Midbrain (tissue), 1 donor: ENCODE results near the gene ASCL3.
"Not testable (repeated sequence)": the region's sequence is repeated elsewhere in the genome, so short reads cannot be mapped to it uniquely, and the experiment has no call there.

Experiments
- DNase-seq: peaks from one replicate; lab custom pipeline; 2025; lab: John Stamatoyannopoulos, UW

Gene ASCL3

GRCh38 chr11:8910649-8911026 is 32.2 kb downstream of the ASCL3 start:
- DNase-seq: no peak

GRCh38 chr11:8908099-8908498 is 34.7 kb downstream of the ASCL3 start:
- DNase-seq: no peak

- no peak for DNase-seq
Observed at GRCh38 chr11:8907116-8907515, 35.7 kb downstream of the ASCL3 start.

DNA sequence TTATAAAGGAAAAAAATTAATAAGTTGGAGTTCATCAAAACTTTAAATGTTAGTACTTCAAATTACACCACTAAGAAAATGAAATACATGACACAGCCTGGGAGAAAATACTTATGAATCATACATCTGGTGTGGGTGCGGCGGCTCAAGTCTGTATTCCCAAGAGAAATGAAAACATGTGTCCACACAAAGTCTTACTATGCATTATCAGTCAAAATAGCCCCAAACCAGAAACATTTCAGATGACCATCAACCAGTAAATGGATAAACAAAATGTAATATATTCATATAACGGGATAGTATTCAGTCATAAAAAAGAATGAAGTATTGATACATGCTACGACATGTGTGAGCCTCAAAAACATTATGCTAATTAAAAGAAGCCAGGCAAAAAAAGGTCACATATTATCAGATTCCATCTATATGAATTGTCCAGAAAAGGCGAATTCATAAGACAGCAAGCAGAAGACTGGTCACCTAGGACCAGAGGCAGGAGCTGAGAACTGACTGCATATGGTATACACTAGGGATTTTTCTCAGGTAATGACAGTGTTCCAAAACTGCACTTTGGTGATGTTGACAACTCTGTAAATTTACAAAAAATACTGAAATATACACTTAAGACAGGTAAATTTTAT is 37.2 kb downstream of the ASCL3 start:
- no peak for DNase-seq

DNA sequence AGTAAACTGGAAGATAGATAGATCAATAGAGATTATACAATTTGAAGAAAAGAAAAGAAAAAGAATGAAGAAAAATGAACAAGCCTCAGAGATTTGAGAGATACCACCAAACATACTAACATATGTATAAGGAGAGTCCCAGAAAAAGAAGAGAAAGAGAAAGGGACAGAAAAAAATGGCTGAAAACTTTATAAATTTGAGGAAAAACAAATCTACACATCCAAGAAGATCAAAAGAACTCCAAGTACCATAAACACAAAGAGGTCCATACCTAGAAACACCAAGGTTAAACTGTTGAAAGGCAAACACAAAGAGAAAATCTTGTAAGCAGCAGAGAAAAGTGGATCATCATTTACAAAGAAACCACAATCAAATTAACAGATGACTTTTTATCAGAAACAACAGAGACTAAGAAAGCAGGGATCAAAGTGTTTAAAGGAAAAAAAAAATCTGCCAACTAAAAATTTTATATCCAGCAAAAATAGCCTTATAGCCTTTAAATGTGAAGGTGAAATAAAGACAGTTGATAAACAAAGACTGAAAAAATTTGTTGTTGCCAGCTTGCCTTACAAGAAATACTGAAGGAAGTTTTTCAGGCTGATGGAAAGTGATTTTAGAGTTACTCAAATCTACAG is 43.6 kb downstream of the ASCL3 start:
- DNase-seq: no peak

DNA sequence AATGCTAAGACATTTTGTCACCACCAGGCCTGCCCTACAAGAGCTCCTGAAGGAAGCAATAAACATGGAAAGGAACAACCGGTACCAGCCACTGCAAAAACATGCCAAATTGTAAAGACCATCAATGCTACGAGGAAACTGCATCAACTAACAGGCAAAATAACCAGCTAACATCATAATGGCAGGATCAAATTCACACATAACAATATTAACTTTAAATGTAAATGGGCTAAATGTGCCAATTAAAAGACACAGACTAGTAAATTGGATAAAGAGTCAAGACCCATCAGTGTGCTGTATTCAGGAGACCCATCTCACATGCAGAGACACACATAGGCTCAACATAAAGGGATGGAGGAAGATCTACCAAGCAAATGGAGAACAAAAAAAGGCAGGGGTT is 51.6 kb downstream of the ASCL3 start:
- DNase-seq: not testable (repeated sequence)
